Natural killer cell (primary cell): Measurements from ENCODE around the gene DHRS7B. TPM values are rescaled to one million over a fixed set of nuclear protein-coding genes. Genes with fewer than 3 reads are reported as not detected.
"Not testable (repeated sequence)": the region's sequence is repeated elsewhere in the genome, so short reads cannot be mapped to it uniquely, and the experiment has no call there.

Experiments
- ATAC-seq, 3 donors: fragments of 150-1000 bp in 2 of 3; fragments of 200-7000 bp in 1 of 3; cut with Tn5 transposase; 1 replicate in 1 of 3; 2 replicates in 2 of 3; pipeline ENCODE4 v1.10.0; 2021; ENCODE audit warnings: mild to moderate bottlenecking in 2 of 3, moderate library complexity in 2 of 3
- DNase-seq, 2 donors: peaks; one replicate each; pipeline versions ENCODE4 v3.0.0 to v3.0.0-alpha.2; 2013 to 2021; ENCODE audit warnings: mixed read lengths in 1 of 2
- H3K27ac ChIP-seq: one replicate; pipeline ENCODE4 v1.5.1; 2013; ENCODE audit warnings: mild to moderate bottlenecking, low read length
- H3K27me3 ChIP-seq: one replicate; pipeline ENCODE4 v1.6.1; 2013; ENCODE audit warnings: low read length; ENCODE audit not compliant: control insufficient read depth, insufficient read depth
- H3K36me3 ChIP-seq: one replicate; pipeline ENCODE4 v1.6.1; 2013; ENCODE audit warnings: low read length; ENCODE audit not compliant: control insufficient read depth, insufficient read depth
- H3K4me1 ChIP-seq: one replicate; pipeline ENCODE4 v1.6.1; 2013; ENCODE audit warnings: low read length; ENCODE audit not compliant: control insufficient read depth, insufficient read depth
- H3K4me3 ChIP-seq: one replicate; pipeline ENCODE4 v1.5.1; 2013; ENCODE audit warnings: low read length
- H3K9me3 ChIP-seq: one replicate; pipeline ENCODE4 v1.6.1; 2013; ENCODE audit warnings: low read length; ENCODE audit not compliant: control insufficient read depth, insufficient read depth
- H3K27ac Mint-ChIP-seq, 2 donors: one replicate each; pipeline ENCODE4 v1.8.0; 2022; ENCODE audit warnings: mild to moderate bottlenecking in 2 of 2, mixed read lengths in 2 of 2, moderate library complexity in 1 of 2
- H3K27me3 Mint-ChIP-seq, 2 donors: one replicate each; pipeline ENCODE4 v1.8.0; 2022; ENCODE audit warnings: low read depth in 2 of 2, mixed read lengths in 2 of 2
- H3K36me3 Mint-ChIP-seq: one replicate; pipeline ENCODE4 v1.8.0; 2022; ENCODE audit warnings: mixed read lengths
- H3K4me1 Mint-ChIP-seq, 2 donors: one replicate each; pipeline ENCODE4 v1.8.0; 2022; ENCODE audit warnings: mixed read lengths in 2 of 2
- H3K4me3 Mint-ChIP-seq: one replicate; pipeline ENCODE4 v1.8.0; 2022; ENCODE audit warnings: mild to moderate bottlenecking, moderate library complexity, mixed read lengths
- H3K9me3 Mint-ChIP-seq, 2 donors: one replicate each; pipeline ENCODE4 v1.8.0; 2022; ENCODE audit warnings: mixed read lengths in 2 of 2
- WGBS: methylation state at CpG from one replicate; pipeline ENCODE4 v1.1.7; 2013; ENCODE audit warnings: missing lambda C conversion rate; ENCODE audit not compliant: insufficient coverage; 5-methylcytosine and 5-hydroxymethylcytosine counted together
- intact Hi-C: fragments of 100-400 bp; cut with micrococcal nuclease; formaldehyde crosslinking; loops from one replicate; pipeline ENCODE4 v1.14.2; 2022
- total RNA-seq, 4 donors: library from RNA; stranded (reverse); fragments of 120-200 nt in 1 of 4; gene quantifications; one replicate each; pipeline versions ENCODE4 v1.2.3 to v1.2.4, GENCODE V29; 2013 to 2022
- TF ChIP-seq, protein P1 (sequence below): fragments of 200-600 bp; IDR thresholded peaks from one replicate; pipeline ENCODE4 v1.8.0; 2022; ENCODE audit warnings: antibody characterized with exemption

The DHRS7B gene
- total RNA-seq, 3 donors from 2014 or later (not counting 1 experiment from before 2014, with no cell fraction given) = 10.3 to 13.4 (median 11.5) TPM

GRCh38 chr17:21189361-21189760 is 62.6 kb downstream of the DHRS7B start:
- TF ChIP-seq, protein P1, sequence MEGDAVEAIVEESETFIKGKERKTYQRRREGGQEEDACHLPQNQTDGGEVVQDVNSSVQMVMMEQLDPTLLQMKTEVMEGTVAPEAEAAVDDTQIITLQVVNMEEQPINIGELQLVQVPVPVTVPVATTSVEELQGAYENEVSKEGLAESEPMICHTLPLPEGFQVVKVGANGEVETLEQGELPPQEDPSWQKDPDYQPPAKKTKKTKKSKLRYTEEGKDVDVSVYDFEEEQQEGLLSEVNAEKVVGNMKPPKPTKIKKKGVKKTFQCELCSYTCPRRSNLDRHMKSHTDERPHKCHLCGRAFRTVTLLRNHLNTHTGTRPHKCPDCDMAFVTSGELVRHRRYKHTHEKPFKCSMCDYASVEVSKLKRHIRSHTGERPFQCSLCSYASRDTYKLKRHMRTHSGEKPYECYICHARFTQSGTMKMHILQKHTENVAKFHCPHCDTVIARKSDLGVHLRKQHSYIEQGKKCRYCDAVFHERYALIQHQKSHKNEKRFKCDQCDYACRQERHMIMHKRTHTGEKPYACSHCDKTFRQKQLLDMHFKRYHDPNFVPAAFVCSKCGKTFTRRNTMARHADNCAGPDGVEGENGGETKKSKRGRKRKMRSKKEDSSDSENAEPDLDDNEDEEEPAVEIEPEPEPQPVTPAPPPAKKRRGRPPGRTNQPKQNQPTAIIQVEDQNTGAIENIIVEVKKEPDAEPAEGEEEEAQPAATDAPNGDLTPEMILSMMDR = no peak
- H3K27ac Mint-ChIP-seq = no peak overlapping the region
- ATAC-seq = no peak

DNA sequence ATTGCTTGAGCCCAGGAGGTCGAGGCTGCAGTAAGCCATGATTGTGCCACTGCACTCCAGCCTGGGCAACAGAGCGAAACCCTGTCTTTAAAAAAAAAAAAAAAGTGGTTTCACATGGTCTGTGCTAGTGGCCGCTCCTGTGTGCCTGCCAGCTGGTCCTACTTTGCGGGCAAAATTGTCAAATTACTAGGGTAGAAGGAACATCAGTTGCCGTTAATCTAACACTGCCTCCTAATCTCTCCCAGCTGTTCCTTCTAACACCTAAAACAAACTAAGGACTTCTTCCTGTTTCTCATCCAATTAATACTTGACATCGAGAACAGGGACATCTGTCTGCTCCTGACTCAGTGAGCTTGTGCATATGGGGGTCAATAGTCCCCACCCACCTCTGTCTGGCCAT is 63.3 kb downstream of the DHRS7B start:
- Histone ChIP-seq H3K27me3 (no peaks in the 10 kb centered on the region), H3K27ac (no peak overlapping the region), H3K4me1 (no peaks in the 10 kb centered on the region), H3K9me3 (no peaks in the 10 kb centered on the region), H3K36me3 (peaks cover 21% of the 10 kb centered on the region), H3K4me3 (no peak overlapping the region)
- no peaks in the 10 kb centered on the region for H3K9me3 Mint-ChIP-seq
- H3K27ac Mint-ChIP-seq = no peak overlapping the region
- H3K36me3 Mint-ChIP-seq = peaks cover 8% of the 10 kb centered on the region
- TF ChIP-seq, protein P1 = no peak
- no peaks in the 10 kb centered on the region for H3K27me3 Mint-ChIP-seq
- intact Hi-C loops = no loop called here
- DNase-seq = no peak
- H3K4me1 Mint-ChIP-seq = peaks cover 0 to 6% of the 10 kb centered on the region in 2 donors
- WGBS = 96% methylated on average over 6 of the region's 6 CpGs
- ATAC-seq = no peak
- H3K4me3 Mint-ChIP-seq = no peak overlapping the region

More at GRCh38 chr17:21189361-21189760, 62.6 kb downstream of the DHRS7B start:
- Mint-ChIP-seq H3K36me3 (peaks cover 15% of the 10 kb centered on the region), H3K4me3 (no peak overlapping the region), H3K4me1 (peaks cover 0 to 6% of the 10 kb centered on the region in 2 donors), H3K9me3 (no peaks in the 10 kb centered on the region), H3K27me3 (no peaks in the 10 kb centered on the region)
- Histone ChIP-seq H3K9me3 (no peaks in the 10 kb centered on the region), H3K4me1 (no peaks in the 10 kb centered on the region), H3K27me3 (no peaks in the 10 kb centered on the region), H3K36me3 (peaks cover 27% of the 10 kb centered on the region), H3K27ac (no peak overlapping the region), H3K4me3 (no peak overlapping the region)
- no peak for DNase-seq
- 97% methylated on average over 4 of the region's 4 CpGs for WGBS
- intact Hi-C loops = no loop called here

GRCh38 chr17:21191698-21192097 is 64.9 kb downstream of the DHRS7B start:
- Histone ChIP-seq H3K27me3 (no peaks in the 10 kb centered on the region), H3K36me3 (peaks cover 28% of the 10 kb centered on the region), H3K9me3 (no peaks in the 10 kb centered on the region), H3K4me3 (no peak overlapping the region), H3K27ac (no peak overlapping the region), H3K4me1 (no peaks in the 10 kb centered on the region)
- ATAC-seq = no peak
- intact Hi-C loops = no loop called here
- Mint-ChIP-seq H3K9me3 (no peaks in the 10 kb centered on the region), H3K4me3 (no peak overlapping the region), H3K27me3 (no peaks in the 10 kb centered on the region), H3K4me1 (peaks cover 0 to under 1% of the 10 kb centered on the region in 2 donors), H3K36me3 (peaks cover 1% of the 10 kb centered on the region), H3K27ac (no peak overlapping the region)
- DNase-seq = no peak
- TF ChIP-seq, protein P1 = no peak
- WGBS = 78% methylated on average over 2 of the region's 2 CpGs

DNA sequence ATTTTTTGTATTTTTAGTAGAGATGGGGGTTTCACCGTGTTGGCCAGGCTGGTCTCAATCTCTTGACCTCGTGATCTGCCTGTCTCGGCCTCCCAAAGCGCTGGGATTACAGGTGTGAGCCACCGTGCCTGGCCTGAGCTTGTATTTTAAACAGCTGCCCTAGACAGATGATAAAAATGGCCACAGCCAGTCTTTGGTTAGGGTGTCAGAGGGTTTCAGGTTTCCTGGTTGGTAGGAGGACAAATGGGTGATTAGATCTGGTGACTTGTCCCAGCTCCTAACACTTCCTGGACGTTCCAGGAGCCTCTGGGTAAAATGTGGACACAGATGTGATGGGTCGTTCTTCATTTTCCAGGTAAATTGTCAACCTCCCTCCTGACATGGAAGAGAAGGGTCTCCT is 65.7 kb downstream of the DHRS7B start:
- H3K9me3 ChIP-seq, H3K4me1 ChIP-seq, intact Hi-C loops, H3K9me3 Mint-ChIP-seq, DNase-seq, H3K27me3 ChIP-seq, H3K27ac Mint-ChIP-seq, ATAC-seq, H3K4me3 ChIP-seq, H3K27ac ChIP-seq, H3K27me3 Mint-ChIP-seq, H3K4me1 Mint-ChIP-seq, H3K4me3 Mint-ChIP-seq, H3K36me3 Mint-ChIP-seq: not testable (repeated sequence)
- H3K36me3 ChIP-seq = peaks cover 35% of the 10 kb centered on the region
- WGBS = 95% methylated on average over 7 of the region's 7 CpGs
